Stimulated activated CD4-positive, alpha-beta T cell treated with anti-CD3 and anti-CD28 coated beads, Interleukin-2, amount 100 ng/mL, for 4 hours (primary cell): ENCODE measurements around the gene ADCY7.
"Not testable (repeated sequence)": the region's sequence is repeated elsewhere in the genome, so short reads cannot be mapped to it uniquely, and the experiment has no call there.

Experiments
- DNase-seq: peaks from one replicate; pipeline ENCODE4 v3.0.0-alpha.2; 2020; ENCODE audit warnings: low read depth

Gene ADCY7

GRCh38 chr16:50338371-50339231 is 72.2 kb downstream of the ADCY7 start:
- no peak for DNase-seq

- DNase-seq, result no peak
Measured at GRCh38 chr16:50340578-50340977, 74.2 kb downstream of the ADCY7 start.

GRCh38 chr16:50343566-50343965 is 77.2 kb downstream of the ADCY7 start:
- not testable (repeated sequence) for DNase-seq

GRCh38 chr16:50345210-50345609 is 78.9 kb downstream of the ADCY7 start:
- not testable (repeated sequence) for DNase-seq

GRCh38 chr16:50351116-50351515 is 84.8 kb downstream of the ADCY7 start:
- DNase-seq, result no peak

GRCh38 chr16:50351952-50352351 is 85.6 kb downstream of the ADCY7 start:
- no peak for DNase-seq

- no peak for DNase-seq
Measured at GRCh38 chr16:50354082-50354481, 87.7 kb downstream of the ADCY7 start.

- DNase-seq, result no peak
Measured at GRCh38 chr16:50354629-50355456, 88.5 kb downstream of the ADCY7 start.

GRCh38 chr16:50359626-50360025 is 93.3 kb downstream of the ADCY7 start:
- DNase-seq, result no peak

- no peak for DNase-seq
Measured at GRCh38 chr16:50360033-50360778, 93.9 kb downstream of the ADCY7 start.

- no peak for DNase-seq
Measured at GRCh38 chr16:50360779-50361178, 94.4 kb downstream of the ADCY7 start.

- no peak for DNase-seq
Measured at GRCh38 chr16:50363656-50364055, 97.3 kb downstream of the ADCY7 start.

- DNase-seq, result no peak
Measured at GRCh38 chr16:50365791-50366575, 99.6 kb downstream of the ADCY7 start.
